Gastroesophageal sphincter (tissue), 3 donors: ENCODE data around the gene SPDYC.

Source experiments
- POLR2A ChIP-seq, 2 donors: fragments of 450-650 bp; IDR thresholded peaks; one replicate each; pipeline ENCODE4 v1.6.1; 2017; ENCODE audit warnings: antibody characterized with exemption in 2 of 2, mild to moderate bottlenecking in 2 of 2, moderate library complexity in 1 of 2
- POLR2AphosphoS5 ChIP-seq: sonication (generic); formaldehyde crosslinking; IDR thresholded peaks from one replicate; pipeline ENCODE4 v1.6.1; 2017; ENCODE audit warnings: antibody characterized with exemption
- TF ChIP-seq, protein P1 (sequence below), 4 experiments: fragments of 200-600 bp in 2 of 4; fragments of 450-650 bp in 2 of 4; sonication (generic) in 1 of 4; IDR thresholded peaks; one replicate each; pipeline ENCODE4 v1.5.1; 2017 to 2019; ENCODE audit warnings: antibody characterized with exemption in 4 of 4, mild to moderate bottlenecking in 2 of 4, moderate library complexity in 2 of 4

DNA sequence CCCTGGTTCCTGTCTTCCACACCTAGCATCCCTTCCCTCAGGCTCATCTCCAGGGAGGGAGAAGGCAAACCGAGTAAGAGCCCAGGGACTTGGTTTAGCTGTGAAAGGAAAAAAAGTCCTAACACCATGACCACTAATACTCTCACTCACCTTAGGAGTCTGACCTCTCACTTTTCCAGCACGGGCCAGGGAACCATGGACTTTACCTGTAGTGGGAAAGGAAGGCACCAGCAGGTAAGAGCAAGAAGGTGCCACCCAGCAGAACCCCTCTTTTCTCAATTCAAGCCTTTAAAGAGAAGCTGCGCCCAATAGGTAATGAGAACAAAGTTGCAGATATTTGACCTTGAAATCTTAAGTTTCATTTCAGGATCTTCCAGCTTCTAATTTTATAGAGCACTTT is 49.2 kb upstream of the SPDYC start:
- TF ChIP-seq, protein P1, sequence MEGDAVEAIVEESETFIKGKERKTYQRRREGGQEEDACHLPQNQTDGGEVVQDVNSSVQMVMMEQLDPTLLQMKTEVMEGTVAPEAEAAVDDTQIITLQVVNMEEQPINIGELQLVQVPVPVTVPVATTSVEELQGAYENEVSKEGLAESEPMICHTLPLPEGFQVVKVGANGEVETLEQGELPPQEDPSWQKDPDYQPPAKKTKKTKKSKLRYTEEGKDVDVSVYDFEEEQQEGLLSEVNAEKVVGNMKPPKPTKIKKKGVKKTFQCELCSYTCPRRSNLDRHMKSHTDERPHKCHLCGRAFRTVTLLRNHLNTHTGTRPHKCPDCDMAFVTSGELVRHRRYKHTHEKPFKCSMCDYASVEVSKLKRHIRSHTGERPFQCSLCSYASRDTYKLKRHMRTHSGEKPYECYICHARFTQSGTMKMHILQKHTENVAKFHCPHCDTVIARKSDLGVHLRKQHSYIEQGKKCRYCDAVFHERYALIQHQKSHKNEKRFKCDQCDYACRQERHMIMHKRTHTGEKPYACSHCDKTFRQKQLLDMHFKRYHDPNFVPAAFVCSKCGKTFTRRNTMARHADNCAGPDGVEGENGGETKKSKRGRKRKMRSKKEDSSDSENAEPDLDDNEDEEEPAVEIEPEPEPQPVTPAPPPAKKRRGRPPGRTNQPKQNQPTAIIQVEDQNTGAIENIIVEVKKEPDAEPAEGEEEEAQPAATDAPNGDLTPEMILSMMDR (IDR thresholded peaks at IDR 0.05), result no peak
- TF ChIP-seq POLR2A (IDR thresholded peaks at IDR 0.05), result no peak
- TF ChIP-seq POLR2AphosphoS5, result no peak
